Mucosa of rectum (tissue), 2 donors: ENCODE data around the gene TPP1.
A peak's percentile ranks its signal among the peaks of the same experiment; 100 is the strongest.

ENCODE experiments used
- H3K27ac ChIP-seq, 2 donors: one replicate each; pipeline ENCODE4 v1.7.0; 2013; ENCODE audit warnings: inconsistent platforms in 2 of 2, low read depth in 2 of 2, low read length in 2 of 2
- H3K27me3 ChIP-seq, 2 donors: one replicate each; pipeline ENCODE4 v1.7.0; 2013; ENCODE audit warnings: low read length in 2 of 2; ENCODE audit not compliant: control insufficient read depth in 2 of 2, insufficient read depth in 2 of 2
- H3K36me3 ChIP-seq, 2 donors: one replicate each; pipeline ENCODE4 v1.7.0; 2013; ENCODE audit warnings: low read length in 2 of 2; ENCODE audit not compliant: control insufficient read depth in 2 of 2, insufficient read depth in 2 of 2
- H3K4me1 ChIP-seq, 2 donors: one replicate each; pipeline ENCODE4 v1.7.0; 2013; ENCODE audit warnings: low read length in 2 of 2, mild to moderate bottlenecking in 1 of 2; ENCODE audit not compliant: control insufficient read depth in 2 of 2, insufficient read depth in 2 of 2
- H3K4me3 ChIP-seq, 2 donors: one replicate each; pipeline ENCODE4 v1.7.0; 2013; ENCODE audit warnings: low read length in 2 of 2
- H3K9ac ChIP-seq, 2 donors: one replicate each; pipeline ENCODE4 v1.7.0; 2013; ENCODE audit warnings: low read length in 2 of 2, low read depth in 1 of 2, mild to moderate bottlenecking in 1 of 2
- H3K9me3 ChIP-seq, 2 donors: one replicate each; pipeline ENCODE4 v1.7.0; 2013; ENCODE audit warnings: low read length in 2 of 2; ENCODE audit not compliant: control insufficient read depth in 2 of 2
- donor health status: healthy.
- donor health status: Normal muscosa, but diverticular disease.

The TPP1 gene

DNA sequence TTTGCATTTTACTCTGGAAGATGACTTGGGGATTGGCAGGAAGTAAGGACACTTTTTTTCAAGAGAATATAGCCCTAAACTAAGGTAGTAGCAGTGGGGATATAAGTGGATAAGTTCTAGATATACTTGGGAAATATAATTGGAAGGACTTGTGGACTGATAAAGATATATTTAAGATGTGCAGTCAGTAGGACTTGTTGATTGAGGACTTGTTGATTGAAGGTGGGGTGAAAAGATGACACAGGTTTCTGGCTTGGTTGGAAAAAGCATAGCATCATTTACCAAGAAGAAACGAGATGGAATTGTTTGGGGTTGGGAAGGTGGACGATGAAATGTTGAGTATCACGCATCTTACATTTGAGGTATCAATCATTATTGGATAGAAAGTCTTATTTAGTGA is 5.7 kb downstream of the TPP1 start:
- Histone ChIP-seq H3K27ac (peak overlapping the region; percentile 100), H3K9ac (peak overlapping the region in 1 of 2 donors; percentile 100), H3K4me3 (peak overlapping the region in 1 of 2 donors; percentile 94), H3K9me3 (no peaks in the 10 kb centered on the region), H3K36me3 (peaks cover 36 to 52% of the 10 kb centered on the region in 2 donors), H3K27me3 (no peaks in the 10 kb centered on the region), H3K4me1 (peaks cover 34 to 38% of the 10 kb centered on the region in 2 donors)

- Histone ChIP-seq H3K36me3 (peaks cover 43 to 61% of the 10 kb centered on the region in 2 donors), H3K27ac (peak within 1 kb of the TSS; percentile 100), H3K4me1 (peaks cover 31 to 40% of the 10 kb centered on the region in 2 donors), H3K27me3 (no peaks in the 10 kb centered on the region), H3K4me3 (peak within 1 kb of the TSS; percentile 87 to 94), H3K9me3 (no peaks in the 10 kb centered on the region), H3K9ac (peak within 1 kb of the TSS; percentile 93 to 100)
These were observed 6.8 kb downstream of the TPP1 start, which contains the start of gene TAF10 for GRCh38 chr11:6612213-6613041. Gene TAF10, minus strand, starts transcription at chr11:6612216. Its CDS starts 27 bp downstream, at chr11:6612189.

DNA sequence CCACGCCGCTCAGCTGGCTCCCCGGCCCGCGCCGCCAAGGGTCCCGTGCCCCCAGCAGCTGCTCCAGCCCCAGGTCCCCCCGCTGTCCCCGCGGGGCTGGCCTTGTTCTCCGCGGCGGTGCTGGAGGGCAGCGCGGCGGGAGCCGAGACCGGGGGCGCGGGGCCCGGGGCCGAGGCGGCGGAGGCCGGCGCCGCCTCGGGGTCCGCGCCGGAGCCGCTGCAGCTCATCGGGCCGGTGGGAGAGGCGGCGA is 7.3 kb downstream of the TPP1 start:
- Histone ChIP-seq H3K36me3 (peaks cover 42 to 56% of the 10 kb centered on the region in 2 donors), H3K9ac (peak overlapping the region; percentile 93 to 100), H3K4me1 (peaks cover 33 to 38% of the 10 kb centered on the region in 2 donors), H3K27me3 (no peaks in the 10 kb centered on the region), H3K4me3 (peak overlapping the region; percentile 87 to 94), H3K9me3 (no peaks in the 10 kb centered on the region), H3K27ac (peak overlapping the region; percentile 88 to 100)

GRCh38 chr11:6611092-6611962 is 7.9 kb downstream of the TPP1 start:
- Histone ChIP-seq H3K36me3 (peaks cover 40 to 54% of the 10 kb centered on the region in 2 donors), H3K27ac (peak overlapping the region; percentile 88 to 100), H3K27me3 (no peaks in the 10 kb centered on the region), H3K4me1 (peaks cover 39 to 42% of the 10 kb centered on the region in 2 donors), H3K9me3 (no peaks in the 10 kb centered on the region), H3K4me3 (peak overlapping the region; percentile 87 to 94), H3K9ac (peak overlapping the region; percentile 93 to 100)

DNA sequence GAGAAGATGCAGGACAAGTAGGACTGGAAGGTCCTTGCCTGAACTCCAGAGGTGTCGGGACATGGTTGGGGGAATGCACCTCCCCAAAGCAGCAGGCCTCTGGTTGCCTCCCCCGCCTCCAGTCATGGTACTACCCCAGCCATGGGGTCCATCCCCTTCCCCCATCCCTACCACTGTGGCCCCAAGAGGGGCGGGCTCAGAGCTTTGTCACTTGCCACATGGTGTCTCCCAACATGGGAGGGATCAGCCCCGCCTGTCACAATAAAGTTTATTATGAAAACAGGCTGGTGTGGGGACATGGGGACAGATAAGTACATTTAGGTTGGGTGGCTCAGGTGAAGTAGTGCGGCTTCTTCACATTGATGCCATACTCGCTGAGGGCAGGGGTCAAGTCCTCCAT is 8.6 kb downstream of the TPP1 start:
- no peak overlapping the region for H3K27ac ChIP-seq
- no peaks in the 10 kb centered on the region for H3K9me3 ChIP-seq
- H3K4me1 ChIP-seq, result peaks cover 43 to 44% of the 10 kb centered on the region in 2 donors
- peaks cover 36 to 50% of the 10 kb centered on the region in 2 donors for H3K36me3 ChIP-seq
- no peak overlapping the region for H3K9ac ChIP-seq
- H3K27me3 ChIP-seq, result no peaks in the 10 kb centered on the region
- H3K4me3 ChIP-seq, result peak overlapping the region in 1 of 2 donors; percentile 94

- Histone ChIP-seq H3K9me3 (no peaks in the 10 kb centered on the region), H3K27ac (peak overlapping the region in 1 of 2 donors; percentile 34), H3K36me3 (peaks cover 28 to 40% of the 10 kb centered on the region in 2 donors), H3K27me3 (no peaks in the 10 kb centered on the region), H3K4me3 (no peak overlapping the region), H3K4me1 (peaks cover 53 to 54% of the 10 kb centered on the region in 2 donors), H3K9ac (no peak overlapping the region)
These were observed 9.7 kb downstream of the TPP1 start for GRCh38 chr11:6609502-6610015.

- H3K27me3 ChIP-seq, result no peaks in the 10 kb centered on the region
- H3K36me3 ChIP-seq, result peaks cover 28 to 35% of the 10 kb centered on the region in 2 donors
- peak overlapping the region in 1 of 2 donors; percentile 88 for H3K27ac ChIP-seq
- H3K4me1 ChIP-seq, result peaks cover 55 to 56% of the 10 kb centered on the region in 2 donors
- H3K4me3 ChIP-seq, result no peak overlapping the region
- no peaks in the 10 kb centered on the region for H3K9me3 ChIP-seq
- no peak overlapping the region for H3K9ac ChIP-seq
These were observed 10.3 kb downstream of the TPP1 start for GRCh38 chr11:6608726-6609501.

GRCh38 chr11:6608011-6608410 is 11.2 kb downstream of the TPP1 start:
- peaks cover 46 to 51% of the 10 kb centered on the region in 2 donors for H3K4me1 ChIP-seq
- no peak overlapping the region for H3K9ac ChIP-seq
- H3K36me3 ChIP-seq, result peaks cover 28 to 35% of the 10 kb centered on the region in 2 donors
- H3K27ac ChIP-seq, result peak overlapping the region; percentile 83 to 88
- no peaks in the 10 kb centered on the region for H3K9me3 ChIP-seq
- no peaks in the 10 kb centered on the region for H3K27me3 ChIP-seq
- H3K4me3 ChIP-seq, result no peak overlapping the region

DNA sequence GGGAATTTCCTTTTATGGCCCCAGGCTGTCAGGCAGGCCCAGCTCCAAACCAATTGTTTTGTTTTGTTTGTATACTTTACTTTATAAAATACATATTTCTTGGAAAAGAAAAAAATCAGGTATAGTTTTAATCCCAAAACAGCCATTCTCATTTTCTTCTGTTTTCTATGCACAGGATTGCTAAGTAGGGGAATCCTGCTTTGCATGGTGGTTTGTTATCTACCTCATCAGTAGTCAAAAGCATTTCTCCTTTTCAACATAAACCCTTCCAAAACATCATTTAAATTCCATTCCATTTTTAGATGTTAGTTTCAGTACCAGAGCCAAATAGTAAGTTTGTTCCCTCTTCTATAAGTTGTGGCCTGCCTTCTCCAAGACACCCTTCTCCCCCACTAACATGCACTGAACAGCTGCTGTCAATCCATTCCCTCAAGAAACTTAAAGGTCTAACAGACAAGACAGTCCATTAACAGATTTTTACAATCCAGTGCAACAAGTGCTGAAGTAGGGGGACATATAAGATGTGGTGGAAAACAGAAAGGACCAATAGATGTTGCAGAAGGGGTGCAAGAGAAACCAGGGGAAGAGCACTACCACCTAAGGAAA is 11.9 kb downstream of the TPP1 start:
- H3K4me3 ChIP-seq, result peak overlapping the region in 1 of 2 donors; percentile 29
- H3K9ac ChIP-seq, result peak overlapping the region; percentile 24 to 53
- peak overlapping the region; percentile 83 to 88 for H3K27ac ChIP-seq
- H3K27me3 ChIP-seq, result no peaks in the 10 kb centered on the region
- no peaks in the 10 kb centered on the region for H3K9me3 ChIP-seq
- H3K4me1 ChIP-seq, result peaks cover 46 to 51% of the 10 kb centered on the region in 2 donors
- peaks cover 28 to 35% of the 10 kb centered on the region in 2 donors for H3K36me3 ChIP-seq
